ENCODE results near the gene GAS6.

Gene GAS6

GRCh38 chr13:113819731-113820715 lies 43.9 kb downstream of the GAS6 start:
- TF ChIP-seq PAX5 (IDR thresholded peaks at IDR 0.05; ENCODE audit: insufficient read depth, low read length, severe bottlenecking), result no peak
- TF ChIP-seq POU2F2 (IDR thresholded peaks at IDR 0.05; ENCODE audit: low read depth, low read length), result no peak
- TF ChIP-seq TAF1 (IDR thresholded peaks at IDR 0.05; ENCODE audit: low read depth, low read length), result no peak
- TF ChIP-seq POLR2AphosphoS5 (IDR thresholded peaks at IDR 0.05; ENCODE audit: low read depth, low read length), result no peak
- no peak for TF ChIP-seq SPI1 (IDR thresholded peaks at IDR 0.05; ENCODE audit: low read depth, low read length)
- TF ChIP-seq POLR2A (IDR thresholded peaks at IDR 0.05; ENCODE audit: low read depth, low read length), result no peak
- no peak for DNase-seq (ENCODE audit: insufficient read length, low spot score)
- no peak for FAIRE-seq

GRCh38 chr13:113819341-113819730 lies 44.5 kb downstream of the GAS6 start:
- DNase-seq (ENCODE audit: insufficient read length, low spot score) (no peak), FAIRE-seq (no peak)
- TF ChIP-seq TAF1 (IDR thresholded peaks at IDR 0.05; ENCODE audit: low read depth, low read length) (no peak), SPI1 (IDR thresholded peaks at IDR 0.05; ENCODE audit: low read depth, low read length) (no peak), PAX5 (IDR thresholded peaks at IDR 0.05; ENCODE audit: insufficient read depth, low read length, severe bottlenecking) (no peak), POLR2A (IDR thresholded peaks at IDR 0.05; ENCODE audit: low read depth, low read length) (no peak), POU2F2 (IDR thresholded peaks at IDR 0.05; ENCODE audit: low read depth, low read length) (no peak), POLR2AphosphoS5 (IDR thresholded peaks at IDR 0.05; ENCODE audit: low read depth, low read length) (no peak)

GRCh38 chr13:113818700-113819295 lies 45.1 kb downstream of the GAS6 start:
- no peak for TF ChIP-seq POU2F2 (IDR thresholded peaks at IDR 0.05; ENCODE audit: low read depth, low read length)
- no peak for TF ChIP-seq POLR2A (IDR thresholded peaks at IDR 0.05; ENCODE audit: low read depth, low read length)
- TF ChIP-seq PAX5 (IDR thresholded peaks at IDR 0.05; ENCODE audit: insufficient read depth, low read length, severe bottlenecking), result no peak
- TF ChIP-seq SPI1 (IDR thresholded peaks at IDR 0.05; ENCODE audit: low read depth, low read length), result no peak
- TF ChIP-seq TAF1 (IDR thresholded peaks at IDR 0.05; ENCODE audit: low read depth, low read length), result no peak
- no peak for TF ChIP-seq POLR2AphosphoS5 (IDR thresholded peaks at IDR 0.05; ENCODE audit: low read depth, low read length)

GRCh38 chr13:113817860-113818691 lies 45.8 kb downstream of the GAS6 start:
- FAIRE-seq (no peak), DNase-seq (ENCODE audit: insufficient read length, low spot score) (no peak)
- TF ChIP-seq POU2F2 (IDR thresholded peaks at IDR 0.05; ENCODE audit: low read depth, low read length), result no peak
- TF ChIP-seq POLR2AphosphoS5 (IDR thresholded peaks at IDR 0.05; ENCODE audit: low read depth, low read length), result no peak
- TF ChIP-seq POLR2A (IDR thresholded peaks at IDR 0.05; ENCODE audit: low read depth, low read length), result no peak
- TF ChIP-seq SPI1 (IDR thresholded peaks at IDR 0.05; ENCODE audit: low read depth, low read length), result no peak
- TF ChIP-seq TAF1 (IDR thresholded peaks at IDR 0.05; ENCODE audit: low read depth, low read length), result no peak
- no peak for TF ChIP-seq PAX5 (IDR thresholded peaks at IDR 0.05; ENCODE audit: insufficient read depth, low read length, severe bottlenecking)

More at GRCh38 chr13:113818700-113819295, 45.1 kb downstream of the GAS6 start:
- no peak for DNase-seq (ENCODE audit: insufficient read length, low spot score)
- FAIRE-seq, result no peak

- FAIRE-seq (peak; percentile 97), DNase-seq (ENCODE audit: insufficient read length, low spot score) (peak; percentile 92)
- TF ChIP-seq POLR2AphosphoS5 (IDR thresholded peaks at IDR 0.05; ENCODE audit: low read depth, low read length) (no peak), POU2F2 (IDR thresholded peaks at IDR 0.05; ENCODE audit: low read depth, low read length) (0 out of 2 replicates have a peak, but pooled peaks have one; percentile 25), PAX5 (IDR thresholded peaks at IDR 0.05; ENCODE audit: insufficient read depth, low read length, severe bottlenecking) (no peak), SPI1 (IDR thresholded peaks at IDR 0.05; ENCODE audit: low read depth, low read length) (no peak)
Observed at GRCh38 chr13:113816946-113817859, 46.7 kb downstream of the GAS6 start.

- TF ChIP-seq PAX5 (IDR thresholded peaks at IDR 0.05; ENCODE audit: insufficient read depth, low read length, severe bottlenecking) (no peak), TAF1 (IDR thresholded peaks at IDR 0.05; ENCODE audit: low read depth, low read length) (no peak), POLR2AphosphoS5 (IDR thresholded peaks at IDR 0.05; ENCODE audit: low read depth, low read length) (no peak), POU2F2 (IDR thresholded peaks at IDR 0.05; ENCODE audit: low read depth, low read length) (no peak), SPI1 (IDR thresholded peaks at IDR 0.05; ENCODE audit: low read depth, low read length) (no peak), POLR2A (IDR thresholded peaks at IDR 0.05; ENCODE audit: low read depth, low read length) (no peak)
- FAIRE-seq, result peak; percentile 5
- DNase-seq (ENCODE audit: insufficient read length, low spot score), result no peak
Observed at GRCh38 chr13:113816254-113816929, 47.5 kb downstream of the GAS6 start.

GRCh38 chr13:113815151-113816058 lies 48.5 kb downstream of the GAS6 start:
- FAIRE-seq (peak; percentile 70), DNase-seq (ENCODE audit: insufficient read length, low spot score) (no peak)

More at GRCh38 chr13:113815151-113816058, 48.5 kb downstream of the GAS6 start:
- TF ChIP-seq POLR2AphosphoS5 (IDR thresholded peaks at IDR 0.05; ENCODE audit: low read depth, low read length) (peak; percentile 81), SPI1 (IDR thresholded peaks at IDR 0.05; ENCODE audit: low read depth, low read length) (peak; percentile 69), POLR2A (IDR thresholded peaks at IDR 0.05; ENCODE audit: low read depth, low read length) (peak; percentile 84), PAX5 (IDR thresholded peaks at IDR 0.05; ENCODE audit: insufficient read depth, low read length, severe bottlenecking) (no peak), TAF1 (IDR thresholded peaks at IDR 0.05; ENCODE audit: low read depth, low read length) (peak; percentile 65; the same call in 1 of the 2 replicates), POU2F2 (IDR thresholded peaks at IDR 0.05; ENCODE audit: low read depth, low read length) (no peak)
